GM12891 (cell line): Measurements from ENCODE around the gene EVX2.

Source experiments
- PAX5 ChIP-seq: IDR thresholded peaks from 2 replicates; pipeline ENCODE4 v1.6.1; 2011; ENCODE audit warnings: low read length, moderate library complexity, mild to moderate bottlenecking; ENCODE audit not compliant: insufficient read depth, severe bottlenecking
- POLR2A ChIP-seq: IDR thresholded peaks from 2 replicates; pipeline ENCODE4 v1.6.1; 2011; ENCODE audit warnings: low read depth, low read length, control low read depth
- POLR2AphosphoS5 ChIP-seq: IDR thresholded peaks from 2 replicates; pipeline ENCODE4 v1.6.1; 2011; ENCODE audit warnings: low read depth, low read length, control low read depth
- SPI1 ChIP-seq: IDR thresholded peaks from 2 replicates; pipeline ENCODE4 v1.6.1; 2011; ENCODE audit warnings: low read depth, low read length, control low read depth
- TAF1 ChIP-seq: IDR thresholded peaks from 2 replicates; pipeline ENCODE4 v1.6.1; 2011; ENCODE audit warnings: low read depth, low read length, control low read depth

DNA sequence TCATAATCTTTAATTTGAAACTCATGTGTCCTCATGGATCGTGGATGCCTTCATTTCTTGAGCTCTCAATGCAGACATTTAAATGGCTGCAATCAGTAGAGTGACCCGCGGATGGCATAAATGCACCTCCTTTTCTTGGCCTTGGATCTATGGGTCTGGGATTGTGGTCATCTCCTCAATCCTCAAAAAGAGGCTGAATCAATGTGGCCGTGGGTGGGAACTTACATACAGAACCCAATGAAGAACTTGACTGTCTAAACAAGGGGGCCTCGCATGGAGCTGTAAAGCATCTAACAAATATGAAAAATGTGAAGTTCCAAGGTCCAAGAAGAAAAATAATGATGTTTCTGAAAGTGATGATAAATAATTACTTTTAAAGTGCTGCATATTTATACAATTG is 11.7 kb upstream of the EVX2 start:
- TF ChIP-seq POLR2AphosphoS5 (no peak), PAX5 (no peak), POLR2A (no peak), TAF1 (no peak), SPI1 (no peak)
